GM23338 (cell line): ENCODE measurements around the gene MYL6. TPM values are rescaled to one million over a fixed set of nuclear protein-coding genes. Genes with fewer than 3 reads are reported as not detected.
A peak's percentile ranks its signal among the peaks of the same experiment; 100 is the strongest.

Experiments used
- ATAC-seq: fragments of 200-7000 bp; cut with Tn5 transposase; 3 replicates; pipeline ENCODE4 v1.9.1; 2020
- DNase-seq: peaks from one replicate; pipeline ENCODE4 v3.0.0-alpha.2; 2015; ENCODE audit warnings: low spot score
- H2AFZ ChIP-seq: fragments of 200-600 bp; sonication (generic); 2 replicates; pipeline ENCODE4 v1.8.0; 2016; ENCODE audit warnings: antibody characterized with exemption, mild to moderate bottlenecking, moderate library complexity
- H3F3A ChIP-seq: fragments of 200-600 bp; sonication (generic); replicated peaks from 2 replicates; pipeline ENCODE4 v1.8.0; 2017; ENCODE audit warnings: antibody characterized with exemption, mixed run types, low read depth
- H3K27ac ChIP-seq: fragments of 200-600 bp; sonication (generic); 2 replicates; pipeline ENCODE4 v1.6.1; 2016; ENCODE audit warnings: low read depth
- H3K27me3 ChIP-seq: fragments of 200-600 bp; sonication (generic); 2 replicates; pipeline ENCODE4 v1.8.0; 2016; ENCODE audit warnings: mild to moderate bottlenecking, mixed run types, moderate library complexity; ENCODE audit not compliant: insufficient read depth
- H3K36me3 ChIP-seq: fragments of 200-600 bp; sonication (generic); 2 replicates; pipeline ENCODE4 v1.8.0; 2016; ENCODE audit warnings: mild to moderate bottlenecking; ENCODE audit not compliant: insufficient read depth
- H3K4me1 ChIP-seq: fragments of 200-600 bp; sonication (generic); 2 replicates; pipeline ENCODE4 v1.8.0; 2016; ENCODE audit warnings: mild to moderate bottlenecking, moderate library complexity; ENCODE audit not compliant: insufficient read depth
- H3K4me2 ChIP-seq: fragments of 200-600 bp; sonication (generic); 2 replicates; pipeline ENCODE4 v1.7.1; 2017; ENCODE audit warnings: mixed run types
- H3K4me3 ChIP-seq: fragments of 200-600 bp; sonication (generic); 2 replicates; pipeline ENCODE4 v1.6.1; 2016; ENCODE audit warnings: mixed run types
- H3K79me2 ChIP-seq: fragments of 200-600 bp; sonication (generic); replicated peaks from 2 replicates; pipeline ENCODE4 v1.8.0; 2017; ENCODE audit warnings: mild to moderate bottlenecking; ENCODE audit not compliant: insufficient read depth
- H3K9me2 ChIP-seq: fragments of 200-600 bp; sonication (generic); 2 replicates; pipeline ENCODE4 v1.8.0; 2017; ENCODE audit not compliant: insufficient read depth
- H4K20me1 ChIP-seq: fragments of 200-600 bp; sonication (generic); replicated peaks from 2 replicates; pipeline ENCODE4 v1.8.0; 2017; ENCODE audit warnings: mild to moderate bottlenecking; ENCODE audit not compliant: insufficient read depth
- H3K27ac Mint-ChIP-seq: 2 replicates; pipeline ENCODE4 v1.8.0; 2020; ENCODE audit warnings: inconsistent platforms, mild to moderate bottlenecking, moderate library complexity, mixed read lengths
- H3K27me3 Mint-ChIP-seq: 3 replicates; pipeline ENCODE4 v1.8.0; 2022; ENCODE audit warnings: low read depth, mild to moderate bottlenecking, moderate library complexity, mixed read lengths, inconsistent platforms; ENCODE audit not compliant: insufficient read depth, poor library complexity
- H3K36me3 Mint-ChIP-seq: 3 replicates; pipeline ENCODE4 v1.8.0; 2021; ENCODE audit warnings: low read depth, mild to moderate bottlenecking, inconsistent platforms, moderate library complexity, mixed read lengths
- H3K4me1 Mint-ChIP-seq: 3 replicates; pipeline ENCODE4 v1.8.0; 2020; ENCODE audit warnings: mild to moderate bottlenecking, inconsistent platforms, mixed read lengths
- H3K4me3 Mint-ChIP-seq: 3 replicates; pipeline ENCODE4 v1.8.0; 2021; ENCODE audit warnings: moderate library complexity, mild to moderate bottlenecking, inconsistent platforms, mixed read lengths
- H3K9me3 Mint-ChIP-seq: 3 replicates; pipeline ENCODE4 v1.8.0; 2020; ENCODE audit warnings: moderate library complexity, mild to moderate bottlenecking, inconsistent platforms, mixed read lengths
- CREB1 ChIP-seq: fragments of 250-450 bp; sonication (Bioruptor Pico); IDR thresholded peaks from 2 replicates; pipeline ENCODE4 v1.5.0; 2020; ENCODE audit warnings: low read depth, mild to moderate bottlenecking, moderate library complexity
- ETS1 ChIP-seq: IDR thresholded peaks from 2 replicates; pipeline ENCODE4 v1.6.1; 2016; ENCODE audit warnings: antibody characterized with exemption
- EZH2 ChIP-seq: fragments of 200-600 bp; sonication (generic); IDR thresholded peaks from one replicate; pipeline ENCODE4 v1.8.0; 2017; ENCODE audit warnings: antibody characterized with exemption, mild to moderate bottlenecking, low read depth; ENCODE audit not compliant: unreplicated experiment
- EZH2phosphoT487 ChIP-seq: fragments of 200-600 bp; sonication (generic); IDR thresholded peaks from one replicate; pipeline ENCODE4 v1.8.1; 2018; ENCODE audit warnings: antibody characterized with exemption; ENCODE audit not compliant: unreplicated experiment
- JUNB ChIP-seq: IDR thresholded peaks from one replicate; pipeline ENCODE4 v1.6.1; 2016; ENCODE audit warnings: antibody characterized with exemption; ENCODE audit not compliant: unreplicated experiment
- NANOG ChIP-seq: IDR thresholded peaks from 2 replicates; pipeline ENCODE4 v1.6.1; 2016; ENCODE audit warnings: antibody characterized with exemption, borderline replicate concordance
- POLR2AphosphoS5 ChIP-seq: IDR thresholded peaks from 2 replicates; pipeline ENCODE4 v1.6.1; 2016; ENCODE audit warnings: antibody characterized with exemption, low read depth
- REST ChIP-seq: IDR thresholded peaks from one replicate; pipeline ENCODE4 v1.6.1; 2018; ENCODE audit warnings: antibody characterized with exemption; ENCODE audit not compliant: unreplicated experiment
- STAT1 ChIP-seq: IDR thresholded peaks from one replicate; pipeline ENCODE4 v1.6.1; 2016; ENCODE audit warnings: antibody characterized with exemption; ENCODE audit not compliant: unreplicated experiment
- ZNF114 ChIP-seq: fragments of 250-450 bp; sonication (Bioruptor Pico); IDR thresholded peaks from 2 replicates; pipeline ENCODE4 v1.5.0; 2020; ENCODE audit warnings: mild to moderate bottlenecking, moderate library complexity
- ZNF331 ChIP-seq: fragments of 250-450 bp; sonication (Bioruptor Pico); IDR thresholded peaks from 2 replicates; pipeline ENCODE4 v1.5.0; 2020; ENCODE audit warnings: low read depth, mild to moderate bottlenecking, moderate library complexity
- ZNF462 ChIP-seq: fragments of 250-450 bp; sonication (Bioruptor Pico); IDR thresholded peaks from 2 replicates; pipeline ENCODE4 v1.5.0; 2020; ENCODE audit warnings: mild to moderate bottlenecking, moderate library complexity
- polyA plus RNA-seq: library from polyadenylated mRNA; unstranded; fragments of >200 nt; fragmentation: Nextera tagmentation; extraction: Ambion mirVana; gene quantifications from 2 replicates; pipeline ENCODE4 v1.2.1, GENCODE V29; 2016
- total RNA-seq: library from RNA; depleted of rRNA; stranded (reverse); fragments of >200 nt; shearing (Covaris generic); gene quantifications from 2 replicates; pipeline ENCODE4 v1.2.3, GENCODE V29; 2014
- TF ChIP-seq, protein P1 (sequence below), 2 experiments: fragments of 200-600 bp in 1 of 2; sonication (generic) in 1 of 2; conservative IDR thresholded peaks; 2 replicates each; pipeline versions ENCODE4 v1.5.1 to v1.6.1; 2016 to 2017; ENCODE audit warnings: antibody characterized with exemption in 2 of 2, low read depth in 2 of 2, mild to moderate bottlenecking in 2 of 2, moderate library complexity in 1 of 2

Gene MYL6
- total and polyA plus RNA-seq, 2 experiments from 2014 or later, result 1,092 to 1,545 TPM

- Mint-ChIP-seq H3K36me3 (peaks cover 44% of the 10 kb centered on the region), H3K4me3 (peak overlapping the region; percentile 99), H3K9me3 (peaks cover 6% of the 10 kb centered on the region; the same call in 2 of the 3 replicates), H3K27ac (peak overlapping the region; percentile 98), H3K4me1 (peaks cover 29% of the 10 kb centered on the region), H3K27me3 (peaks cover 15% of the 10 kb centered on the region)
- H3K4me1 ChIP-seq, result peaks cover 12% of the 10 kb centered on the region
- H3K4me3 ChIP-seq, result peak overlapping the region; percentile 100
- peaks cover 16% of the 10 kb centered on the region; the same call in 1 of the 2 replicates for H3F3A ChIP-seq
- H3K36me3 ChIP-seq, result peaks cover 9% of the 10 kb centered on the region; the same call in 1 of the 2 replicates
- peaks cover 31% of the 10 kb centered on the region for H3K79me2 ChIP-seq
- TF ChIP-seq, protein P1, sequence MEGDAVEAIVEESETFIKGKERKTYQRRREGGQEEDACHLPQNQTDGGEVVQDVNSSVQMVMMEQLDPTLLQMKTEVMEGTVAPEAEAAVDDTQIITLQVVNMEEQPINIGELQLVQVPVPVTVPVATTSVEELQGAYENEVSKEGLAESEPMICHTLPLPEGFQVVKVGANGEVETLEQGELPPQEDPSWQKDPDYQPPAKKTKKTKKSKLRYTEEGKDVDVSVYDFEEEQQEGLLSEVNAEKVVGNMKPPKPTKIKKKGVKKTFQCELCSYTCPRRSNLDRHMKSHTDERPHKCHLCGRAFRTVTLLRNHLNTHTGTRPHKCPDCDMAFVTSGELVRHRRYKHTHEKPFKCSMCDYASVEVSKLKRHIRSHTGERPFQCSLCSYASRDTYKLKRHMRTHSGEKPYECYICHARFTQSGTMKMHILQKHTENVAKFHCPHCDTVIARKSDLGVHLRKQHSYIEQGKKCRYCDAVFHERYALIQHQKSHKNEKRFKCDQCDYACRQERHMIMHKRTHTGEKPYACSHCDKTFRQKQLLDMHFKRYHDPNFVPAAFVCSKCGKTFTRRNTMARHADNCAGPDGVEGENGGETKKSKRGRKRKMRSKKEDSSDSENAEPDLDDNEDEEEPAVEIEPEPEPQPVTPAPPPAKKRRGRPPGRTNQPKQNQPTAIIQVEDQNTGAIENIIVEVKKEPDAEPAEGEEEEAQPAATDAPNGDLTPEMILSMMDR (conservative IDR thresholded peaks at IDR 0.05; ENCODE audit: low read depth in 2 of 2), result no peak
- no peak for TF ChIP-seq CREB1 (CRISPR knock-in tag)
- no peak for TF ChIP-seq ZNF462 (CRISPR knock-in tag)
- TF ChIP-seq ETS1, result no peak
- no peak for TF ChIP-seq ZNF114 (CRISPR knock-in tag)
- TF ChIP-seq EZH2phosphoT487, result no peak
- no peak for TF ChIP-seq JUNB
- no peak for TF ChIP-seq EZH2
- TF ChIP-seq NANOG, result no peak
- TF ChIP-seq STAT1, result no peak
- no peak for TF ChIP-seq REST
- TF ChIP-seq ZNF331 (CRISPR knock-in tag), result no peak
- no peak for TF ChIP-seq POLR2AphosphoS5
- H4K20me1 ChIP-seq, result peaks cover 13% of the 10 kb centered on the region
- ATAC-seq (no peak; the same call in 2 of the 3 replicates), DNase-seq (peak; percentile 48)
- H3K9me2 ChIP-seq, result no peaks in the 10 kb centered on the region
- peak overlapping the region; percentile 1 for H2AFZ ChIP-seq
- H3K27me3 ChIP-seq, result no peaks in the 10 kb centered on the region
- peak overlapping the region; percentile 33 for H3K27ac ChIP-seq
- peak overlapping the region; percentile 97 for H3K4me2 ChIP-seq
These were observed 32.6 kb downstream of the MYL6 start for GRCh38 chr12:56190695-56191155.
